DOHH2 (cell line): Measurements from ENCODE around the gene UBR1.
A peak's percentile ranks its signal among the peaks of the same experiment; 100 is the strongest.

ENCODE experiments used
- H3F3A ChIP-seq: fragments of 200-600 bp; sonication (generic), shearing (Covaris generic); 2 replicates; pipeline ENCODE4 v1.6.0; 2016; ENCODE audit warnings: antibody characterized with exemption, mild to moderate bottlenecking; ENCODE audit not compliant: control insufficient read depth, insufficient read depth
- H3K27ac ChIP-seq: fragments of 200-600 bp; sonication (generic); 2 replicates; pipeline ENCODE4 v1.5.1; 2014; ENCODE audit warnings: low read depth, mild to moderate bottlenecking, low read length, moderate library complexity
- H3K27me3 ChIP-seq: fragments of 200-600 bp; sonication (generic); 2 replicates; pipeline ENCODE4 v1.6.1; 2014; ENCODE audit warnings: mild to moderate bottlenecking, low read length, mixed read lengths; ENCODE audit not compliant: control insufficient read depth
- H3K36me3 ChIP-seq: fragments of 200-600 bp; sonication (generic); 2 replicates; pipeline ENCODE4 v1.6.1; 2014; ENCODE audit warnings: mild to moderate bottlenecking, low read length, moderate library complexity, mixed read lengths; ENCODE audit not compliant: control insufficient read depth
- H3K4me1 ChIP-seq: fragments of 200-600 bp; sonication (generic); 2 replicates; pipeline ENCODE4 v1.6.1; 2014; ENCODE audit warnings: mild to moderate bottlenecking, low read length, mixed read lengths; ENCODE audit not compliant: control insufficient read depth
- H3K4me2 ChIP-seq: fragments of 200-600 bp; sonication (generic); 2 replicates; pipeline ENCODE4 v1.6.0; 2014; ENCODE audit warnings: mild to moderate bottlenecking, low read length, moderate library complexity
- H3K4me3 ChIP-seq: fragments of 200-600 bp; sonication (generic); 2 replicates; pipeline ENCODE4 v1.5.1; 2014; ENCODE audit warnings: mild to moderate bottlenecking, low read length, mixed read lengths
- H3K79me2 ChIP-seq: fragments of 200-600 bp; sonication (generic); 2 replicates; pipeline ENCODE4 v1.6.1; 2014; ENCODE audit warnings: mild to moderate bottlenecking, low read length, mixed read lengths; ENCODE audit not compliant: control insufficient read depth
- H3K9me2 ChIP-seq: fragments of 200-600 bp; sonication (generic); replicated peaks from 2 replicates; pipeline ENCODE4 v1.6.1; 2014; ENCODE audit warnings: mild to moderate bottlenecking, low read length, mixed read lengths; ENCODE audit not compliant: control insufficient read depth
- H3K9me3 ChIP-seq: fragments of 200-600 bp; sonication (generic); 2 replicates; pipeline ENCODE4 v1.6.1; 2014; ENCODE audit warnings: antibody characterized with exemption, low read length, mixed read lengths; ENCODE audit not compliant: control insufficient read depth, insufficient read depth
- H4K20me1 ChIP-seq: fragments of 200-600 bp; sonication (generic); 2 replicates; pipeline ENCODE4 v1.6.0; 2014; ENCODE audit warnings: low read depth, mild to moderate bottlenecking, antibody characterized with exemption, low read length, moderate library complexity; ENCODE audit not compliant: control insufficient read depth, insufficient read depth
- EZH2phosphoT487 ChIP-seq: fragments of 200-600 bp; sonication (generic); IDR thresholded peaks from 2 replicates; pipeline ENCODE4 v1.6.1; 2017; ENCODE audit warnings: borderline replicate concordance, mild to moderate bottlenecking, antibody characterized with exemption, low read length, moderate library complexity, mixed read lengths
- TF ChIP-seq, protein P1 (sequence below): fragments of 200-600 bp; sonication (generic); IDR thresholded peaks from one replicate; pipeline ENCODE4 v1.5.1; 2014; ENCODE audit warnings: antibody characterized with exemption, mild to moderate bottlenecking, low read depth, low read length; ENCODE audit not compliant: poor library complexity, severe bottlenecking

Gene UBR1

DNA sequence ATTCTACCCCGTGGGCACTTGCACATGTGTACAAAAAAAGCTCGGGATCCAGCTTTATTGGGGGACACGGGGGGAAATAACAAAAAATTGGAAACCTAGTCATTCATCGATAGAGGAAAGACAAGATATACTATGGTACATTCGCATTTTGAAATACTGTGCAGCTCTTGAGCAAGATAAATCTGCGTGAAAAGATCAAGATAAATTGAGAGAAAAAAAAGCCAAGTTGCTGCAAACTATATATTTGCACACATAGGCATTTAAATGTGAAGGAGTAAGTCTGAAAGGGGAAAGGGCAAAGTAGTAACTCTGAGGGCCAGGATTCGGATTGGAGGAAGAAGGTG, 620 bp upstream of the UBR1 start:
- Histone ChIP-seq H3K27ac (peak overlapping the region; percentile 61), H3K27me3 (no peaks in the 10 kb centered on the region), H3K36me3 (peaks cover 31% of the 10 kb centered on the region), H3F3A (no peaks in the 10 kb centered on the region), H3K79me2 (peaks cover 48% of the 10 kb centered on the region), H4K20me1 (no peaks in the 10 kb centered on the region), H3K4me1 (peaks cover 20% of the 10 kb centered on the region), H3K4me3 (peak overlapping the region; percentile 91), H3K9me2 (no peaks in the 10 kb centered on the region), H3K4me2 (peak overlapping the region; percentile 82), H3K9me3 (no peaks in the 10 kb centered on the region)
- TF ChIP-seq, protein P1, sequence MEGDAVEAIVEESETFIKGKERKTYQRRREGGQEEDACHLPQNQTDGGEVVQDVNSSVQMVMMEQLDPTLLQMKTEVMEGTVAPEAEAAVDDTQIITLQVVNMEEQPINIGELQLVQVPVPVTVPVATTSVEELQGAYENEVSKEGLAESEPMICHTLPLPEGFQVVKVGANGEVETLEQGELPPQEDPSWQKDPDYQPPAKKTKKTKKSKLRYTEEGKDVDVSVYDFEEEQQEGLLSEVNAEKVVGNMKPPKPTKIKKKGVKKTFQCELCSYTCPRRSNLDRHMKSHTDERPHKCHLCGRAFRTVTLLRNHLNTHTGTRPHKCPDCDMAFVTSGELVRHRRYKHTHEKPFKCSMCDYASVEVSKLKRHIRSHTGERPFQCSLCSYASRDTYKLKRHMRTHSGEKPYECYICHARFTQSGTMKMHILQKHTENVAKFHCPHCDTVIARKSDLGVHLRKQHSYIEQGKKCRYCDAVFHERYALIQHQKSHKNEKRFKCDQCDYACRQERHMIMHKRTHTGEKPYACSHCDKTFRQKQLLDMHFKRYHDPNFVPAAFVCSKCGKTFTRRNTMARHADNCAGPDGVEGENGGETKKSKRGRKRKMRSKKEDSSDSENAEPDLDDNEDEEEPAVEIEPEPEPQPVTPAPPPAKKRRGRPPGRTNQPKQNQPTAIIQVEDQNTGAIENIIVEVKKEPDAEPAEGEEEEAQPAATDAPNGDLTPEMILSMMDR = no peak
- no peak for TF ChIP-seq EZH2phosphoT487

DNA sequence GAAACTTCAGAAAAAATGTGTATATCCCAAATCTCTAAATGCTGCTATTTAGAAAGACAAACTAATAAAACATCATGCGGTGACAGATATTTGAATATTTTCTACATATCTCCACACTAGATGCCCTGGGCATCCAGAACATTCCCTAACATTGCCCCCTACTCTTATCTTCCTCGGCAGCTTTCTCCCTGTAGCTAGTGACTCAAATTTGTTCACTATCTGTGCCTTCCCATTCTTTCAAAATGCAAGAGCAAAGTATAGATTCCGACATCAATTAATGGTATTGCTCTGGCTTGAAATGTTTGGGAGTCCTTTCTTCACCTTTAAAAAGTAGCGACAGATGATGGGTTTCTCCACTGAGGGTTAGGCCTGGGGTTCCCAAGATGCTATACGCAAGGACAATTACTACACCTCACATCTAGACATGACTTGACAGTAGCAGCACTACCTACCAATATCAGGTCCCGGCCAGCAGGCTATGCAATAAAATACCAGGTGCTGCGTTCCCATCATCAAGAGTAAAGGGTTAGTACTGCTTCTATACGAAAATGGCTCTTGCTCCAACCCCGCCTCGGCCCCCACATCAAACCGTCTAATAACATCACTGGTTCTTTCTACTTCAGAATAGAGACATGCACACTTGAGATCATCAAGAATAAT, 631 bp downstream of the UBR1 start:
- Histone ChIP-seq H3K4me2 (peak overlapping the region; percentile 82), H3K27ac (peak overlapping the region; percentile 42), H3K9me2 (no peaks in the 10 kb centered on the region), H4K20me1 (no peaks in the 10 kb centered on the region), H3K79me2 (peaks cover 60% of the 10 kb centered on the region), H3F3A (no peaks in the 10 kb centered on the region), H3K36me3 (peaks cover 43% of the 10 kb centered on the region), H3K4me3 (peak overlapping the region; percentile 91), H3K4me1 (peaks cover 20% of the 10 kb centered on the region), H3K27me3 (no peaks in the 10 kb centered on the region), H3K9me3 (no peaks in the 10 kb centered on the region)
- TF ChIP-seq EZH2phosphoT487 = no peak
- TF ChIP-seq, protein P1 = no peak

GRCh38 chr15:43104426-43104825, 1.4 kb downstream of the UBR1 start:
- Histone ChIP-seq H3K36me3 (peaks cover 49% of the 10 kb centered on the region), H4K20me1 (no peaks in the 10 kb centered on the region), H3K79me2 (peaks cover 67% of the 10 kb centered on the region), H3K27ac (no peak overlapping the region), H3K4me2 (peak overlapping the region; percentile 82), H3F3A (no peaks in the 10 kb centered on the region), H3K4me3 (peak overlapping the region; percentile 91), H3K9me2 (no peaks in the 10 kb centered on the region), H3K4me1 (peaks cover 20% of the 10 kb centered on the region), H3K9me3 (no peaks in the 10 kb centered on the region), H3K27me3 (no peaks in the 10 kb centered on the region)
- TF ChIP-seq EZH2phosphoT487 = no peak
- TF ChIP-seq, protein P1 = no peak
